ENCODE results near the gene PPP1R7. TPM values are rescaled to one million over a fixed set of nuclear protein-coding genes. Genes with fewer than 3 reads are reported as not detected.

PPP1R7 gene
- total RNA-seq, 1 donor from 2014 or later = 49.9 TPM

DNA sequence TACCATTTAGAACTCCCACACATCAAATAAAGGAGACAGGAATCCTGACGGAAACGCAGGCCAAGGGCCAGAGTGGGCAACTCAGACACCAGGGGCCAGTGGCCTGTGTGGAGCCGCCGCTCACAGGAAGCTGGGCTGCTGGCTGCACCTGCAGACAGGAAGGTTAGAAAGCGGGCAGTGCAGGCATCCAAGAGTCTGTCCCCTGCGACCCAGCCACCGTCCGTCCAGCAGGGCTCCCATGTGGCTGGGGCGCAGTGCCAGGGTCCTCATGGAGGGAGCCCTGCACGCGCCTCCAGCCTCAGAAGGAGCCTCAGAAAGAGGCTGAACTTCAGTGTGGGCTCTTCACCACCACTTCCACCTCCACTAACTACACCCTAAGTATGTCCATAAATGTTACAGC, 35.7 kb downstream of the PPP1R7 start:
- H3K36me3 Mint-ChIP-seq (ENCODE audit: insufficient read depth) = no peaks in the 10 kb centered on the region
- no peaks in the 10 kb centered on the region for H3K27me3 Mint-ChIP-seq
- no peak for DNase-seq (ENCODE audit: low spot score, unreplicated experiment)
- H3K27ac Mint-ChIP-seq = no peak overlapping the region
- H3K9me3 Mint-ChIP-seq (ENCODE audit: low read depth) = no peaks in the 10 kb centered on the region
- H3K4me3 Mint-ChIP-seq (ENCODE audit: low read depth) = no peak overlapping the region
- peaks cover 5% of the 10 kb centered on the region for H3K4me1 Mint-ChIP-seq (ENCODE audit: low read depth)
- TF ChIP-seq, protein P1, sequence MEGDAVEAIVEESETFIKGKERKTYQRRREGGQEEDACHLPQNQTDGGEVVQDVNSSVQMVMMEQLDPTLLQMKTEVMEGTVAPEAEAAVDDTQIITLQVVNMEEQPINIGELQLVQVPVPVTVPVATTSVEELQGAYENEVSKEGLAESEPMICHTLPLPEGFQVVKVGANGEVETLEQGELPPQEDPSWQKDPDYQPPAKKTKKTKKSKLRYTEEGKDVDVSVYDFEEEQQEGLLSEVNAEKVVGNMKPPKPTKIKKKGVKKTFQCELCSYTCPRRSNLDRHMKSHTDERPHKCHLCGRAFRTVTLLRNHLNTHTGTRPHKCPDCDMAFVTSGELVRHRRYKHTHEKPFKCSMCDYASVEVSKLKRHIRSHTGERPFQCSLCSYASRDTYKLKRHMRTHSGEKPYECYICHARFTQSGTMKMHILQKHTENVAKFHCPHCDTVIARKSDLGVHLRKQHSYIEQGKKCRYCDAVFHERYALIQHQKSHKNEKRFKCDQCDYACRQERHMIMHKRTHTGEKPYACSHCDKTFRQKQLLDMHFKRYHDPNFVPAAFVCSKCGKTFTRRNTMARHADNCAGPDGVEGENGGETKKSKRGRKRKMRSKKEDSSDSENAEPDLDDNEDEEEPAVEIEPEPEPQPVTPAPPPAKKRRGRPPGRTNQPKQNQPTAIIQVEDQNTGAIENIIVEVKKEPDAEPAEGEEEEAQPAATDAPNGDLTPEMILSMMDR (IDR thresholded peaks at IDR 0.05; ENCODE audit: unreplicated experiment) = no peak

DNA sequence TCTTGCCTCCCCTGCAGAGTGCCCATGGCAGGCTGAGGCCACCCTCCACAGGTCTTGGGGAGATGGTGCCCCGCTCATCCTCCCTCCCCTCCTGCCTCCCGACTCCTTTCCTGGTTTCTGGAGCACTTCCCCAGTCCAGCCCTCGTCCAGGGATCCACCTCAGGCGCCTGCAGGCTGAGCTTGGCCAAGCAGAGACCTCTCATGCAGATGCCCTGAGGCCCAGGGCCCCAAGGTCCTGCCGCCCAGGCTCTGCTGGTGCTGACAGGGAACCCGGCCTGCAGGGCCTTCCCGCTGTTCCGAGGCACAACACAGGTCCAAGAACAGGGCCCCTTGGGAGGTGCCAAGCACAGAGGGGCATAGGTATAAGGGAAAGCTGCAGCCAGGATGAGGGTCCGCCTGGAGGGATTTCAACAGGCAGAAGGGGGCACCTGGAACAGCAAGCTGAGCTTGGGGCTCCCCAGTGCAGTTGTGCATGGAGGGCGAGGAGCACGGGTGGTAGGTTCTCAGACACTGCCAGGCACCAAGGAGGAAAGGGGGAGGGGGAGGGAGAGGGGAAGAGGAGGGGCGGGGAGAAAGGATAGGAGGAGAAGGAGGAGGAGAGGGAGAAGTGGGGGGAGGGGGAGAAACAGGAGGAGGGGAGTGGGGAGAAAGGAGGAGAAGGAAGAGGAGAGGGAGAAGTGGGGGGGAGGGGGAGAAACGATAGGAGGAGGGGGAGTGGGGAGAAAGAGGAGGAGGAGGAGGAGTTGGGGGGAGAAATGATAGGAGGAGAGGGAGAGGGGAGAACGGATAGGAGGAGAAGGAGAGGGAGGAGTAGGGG, 37.0 kb downstream of the PPP1R7 start:
- no peak for DNase-seq (ENCODE audit: low spot score, unreplicated experiment)
- H3K9me3 Mint-ChIP-seq (ENCODE audit: low read depth) = no peaks in the 10 kb centered on the region
- TF ChIP-seq, protein P1 (IDR thresholded peaks at IDR 0.05; ENCODE audit: unreplicated experiment) = no peak
- H3K27me3 Mint-ChIP-seq = no peaks in the 10 kb centered on the region
- no peak overlapping the region for H3K27ac Mint-ChIP-seq
- peaks cover 5% of the 10 kb centered on the region for H3K4me1 Mint-ChIP-seq (ENCODE audit: low read depth)
- no peak overlapping the region for H3K4me3 Mint-ChIP-seq (ENCODE audit: low read depth)
- no peaks in the 10 kb centered on the region for H3K36me3 Mint-ChIP-seq (ENCODE audit: insufficient read depth)

DNA sequence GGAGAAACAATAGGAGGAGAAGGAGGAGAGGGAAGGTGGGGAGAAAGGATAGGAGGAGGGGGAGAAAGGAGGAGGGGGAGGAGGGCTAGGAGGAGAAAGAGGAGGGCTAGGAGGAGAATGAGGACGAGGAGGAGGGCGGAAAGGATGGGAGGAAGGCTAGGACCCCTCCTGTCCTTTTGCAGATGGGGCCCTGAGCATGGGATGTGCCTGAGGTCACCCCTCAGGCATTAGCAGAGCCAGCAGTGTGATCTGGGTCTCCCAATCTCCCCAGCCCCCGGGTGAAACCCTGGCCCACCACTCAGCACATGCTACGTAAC, 37.6 kb downstream of the PPP1R7 start:
- TF ChIP-seq, protein P1 (IDR thresholded peaks at IDR 0.05; ENCODE audit: unreplicated experiment) = no peak
- no peak overlapping the region for H3K4me3 Mint-ChIP-seq (ENCODE audit: low read depth)
- no peak for DNase-seq (ENCODE audit: low spot score, unreplicated experiment)
- H3K36me3 Mint-ChIP-seq (ENCODE audit: insufficient read depth) = no peaks in the 10 kb centered on the region
- no peak overlapping the region for H3K27ac Mint-ChIP-seq
- H3K27me3 Mint-ChIP-seq = no peaks in the 10 kb centered on the region
- H3K9me3 Mint-ChIP-seq (ENCODE audit: low read depth) = no peaks in the 10 kb centered on the region
- peaks cover 5% of the 10 kb centered on the region for H3K4me1 Mint-ChIP-seq (ENCODE audit: low read depth)

DNA sequence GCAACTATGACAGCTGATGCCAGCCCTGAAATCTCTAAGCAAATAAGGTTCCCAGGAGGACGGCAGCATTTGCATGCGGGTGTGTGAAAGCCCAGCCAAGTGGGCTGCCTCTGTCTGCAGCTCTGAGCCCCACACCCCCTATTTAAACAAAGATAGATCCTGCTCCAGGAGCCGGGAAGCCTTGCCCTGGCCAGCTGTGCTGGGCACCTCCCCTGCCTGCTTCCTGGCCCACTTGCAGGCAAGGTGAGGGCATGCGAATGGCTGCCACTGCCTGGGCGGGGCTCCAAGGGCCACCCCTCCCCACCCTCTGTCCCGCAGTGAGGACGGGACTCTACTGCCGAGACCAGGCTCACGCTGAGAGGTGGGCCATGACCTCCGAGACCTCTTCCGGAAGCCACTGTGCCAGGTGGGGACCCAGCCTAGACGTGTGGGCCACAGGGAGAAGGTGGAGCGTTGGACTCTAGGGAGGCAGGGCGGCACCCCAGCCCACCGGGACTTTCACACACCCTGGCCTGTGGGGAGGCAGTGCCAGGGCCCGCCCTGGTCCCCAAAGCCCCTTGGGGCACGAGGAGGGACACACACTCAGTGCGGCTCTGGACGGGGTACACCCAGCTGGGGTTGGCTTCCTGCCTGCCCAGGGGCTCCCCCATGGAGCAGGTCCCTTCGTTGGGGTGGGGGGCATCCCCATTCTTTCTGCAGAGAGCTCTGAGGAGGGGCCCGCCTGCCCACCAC, 38.3 kb downstream of the PPP1R7 start, which contains the start of gene ANO7:
Gene ANO7 (plus strand): TSS at position 317 of the 732 bp plus-strand sequence. CDS start 1,387 bp downstream, outside the sequence.
- Mint-ChIP-seq H3K36me3 (ENCODE audit: insufficient read depth) (no peaks in the 10 kb centered on the region), H3K9me3 (ENCODE audit: low read depth) (no peaks in the 10 kb centered on the region), H3K27me3 (no peaks in the 10 kb centered on the region), H3K4me1 (ENCODE audit: low read depth) (peaks cover 5% of the 10 kb centered on the region), H3K27ac (no peak within 1 kb of the TSS), H3K4me3 (ENCODE audit: low read depth) (no peak within 1 kb of the TSS)
- no peak for DNase-seq (ENCODE audit: low spot score, unreplicated experiment)
- TF ChIP-seq, protein P1 (IDR thresholded peaks at IDR 0.05; ENCODE audit: unreplicated experiment) = no peak

DNA sequence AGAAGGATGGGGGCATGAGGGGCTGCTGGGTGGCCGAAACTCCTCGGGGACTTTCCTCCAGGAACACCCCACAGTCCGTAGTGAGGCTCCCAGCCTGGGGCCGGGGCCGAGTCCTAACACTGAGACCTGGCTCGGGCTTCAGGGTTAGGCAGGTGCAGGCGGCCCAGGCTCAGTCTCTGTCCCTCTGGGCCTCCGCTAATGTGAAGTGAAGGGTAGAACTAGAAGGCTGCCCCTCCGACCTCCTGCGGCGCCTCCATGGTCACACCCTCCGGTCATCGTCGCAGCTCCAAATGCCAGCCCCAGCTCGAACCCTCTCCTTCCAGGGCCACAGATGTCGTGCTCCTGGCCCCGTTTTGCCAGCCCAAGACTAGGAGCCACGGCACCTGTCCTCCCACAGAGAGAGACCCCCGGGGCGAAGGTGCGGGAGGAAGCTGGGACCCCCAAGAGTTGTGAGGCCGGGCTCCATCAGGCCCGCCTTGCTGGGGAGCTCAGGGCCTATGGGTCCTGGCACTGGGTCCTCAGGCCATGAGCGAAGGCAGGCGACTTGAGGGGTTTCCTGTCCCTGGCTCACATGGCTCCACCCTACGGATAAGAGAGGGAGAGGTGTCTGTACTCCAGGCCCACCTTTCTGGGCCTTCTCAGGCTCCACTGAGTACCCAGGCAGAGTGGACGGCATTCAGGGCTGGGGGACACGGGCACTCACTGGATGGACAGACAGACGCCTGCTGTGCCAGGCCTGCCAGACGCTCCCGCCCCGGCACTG, 39.0 kb downstream of the PPP1R7 start:
- Mint-ChIP-seq H3K9me3 (ENCODE audit: low read depth) (no peaks in the 10 kb centered on the region), H3K27me3 (no peaks in the 10 kb centered on the region), H3K4me1 (ENCODE audit: low read depth) (peaks cover 5% of the 10 kb centered on the region), H3K4me3 (ENCODE audit: low read depth) (no peak overlapping the region), H3K27ac (no peak overlapping the region), H3K36me3 (ENCODE audit: insufficient read depth) (no peaks in the 10 kb centered on the region)
- TF ChIP-seq, protein P1 (IDR thresholded peaks at IDR 0.05; ENCODE audit: unreplicated experiment) = no peak
- DNase-seq (ENCODE audit: low spot score, unreplicated experiment) = no peak

All from progenitor cell of endocrine pancreas (in vitro differentiated cells).